Endothelial cell of umbilical vein (primary cell): Measurements from ENCODE around the gene TMEM170B. TPM values are rescaled to one million over a fixed set of nuclear protein-coding genes. Genes with fewer than 3 reads are reported as not detected.
A peak's percentile ranks its signal among the peaks of the same experiment; 100 is the strongest.

ENCODE experiments used
- BruUV-seq: library from RNA; stranded (reverse); fragments of 400-500 nt; replicated peaks from 2 replicates; lab custom pipeline; 2021; lab: Mats Ljungman, UMichigan
- CTCF ChIA-PET: fragments of 300-600, 350-600 bp; sonication (Branson Sonifier 250); formaldehyde crosslinking; loops from one replicate; lab custom pipeline; 2021; ENCODE audit warnings: antibody characterized with exemption, inconsistent platforms; lab: Charles Lee
- POLR2A ChIA-PET: fragments of 300-600, 350-600 bp; sonication (Branson Sonifier 250); formaldehyde crosslinking; loops from one replicate; lab custom pipeline; 2021; ENCODE audit warnings: antibody characterized with exemption, inconsistent platforms; lab: Charles Lee
- DNase-seq: peaks from one replicate; pipeline ENCODE4 v3.0.0-alpha.2; 2011; ENCODE audit warnings: low read depth, low spot score
- FAIRE-seq: peaks from 2 replicates; lab custom pipeline; 2011; peaks lifted over from hg19 to GRCh38; lab: Jason Lieb, UNC
- H2AFZ ChIP-seq: 2 replicates; pipeline ENCODE4 v1.6.0; 2012; ENCODE audit warnings: low read depth, low read length, control low read depth, inconsistent platforms
- H3K27ac ChIP-seq: 2 replicates; pipeline ENCODE4 v1.5.1; 2011; ENCODE audit warnings: low read depth, mild to moderate bottlenecking, control low read depth, low read length, moderate library complexity; ENCODE audit not compliant: insufficient read depth
- H3K27me3 ChIP-seq, 2 experiments: 2 replicates each; pipeline versions ENCODE4 v1.6.0 to v1.6.1; 2011; ENCODE audit warnings: low read length in 2 of 2, mixed read lengths in 1 of 2; ENCODE audit not compliant: control insufficient read depth in 2 of 2, insufficient read depth in 2 of 2
- H3K36me3 ChIP-seq, 2 experiments: 2 replicates in 1 of 2; 3 replicates in 1 of 2; pipeline ENCODE4 v1.5.1; 2011; ENCODE audit warnings: low read length in 2 of 2, mild to moderate bottlenecking in 1 of 2, moderate library complexity in 1 of 2; ENCODE audit not compliant: control insufficient read depth in 2 of 2, insufficient read depth in 2 of 2; ENCODE audit errors: extremely low read depth in 1 of 2
- H3K4me1 ChIP-seq: 3 replicates; pipeline ENCODE4 v1.5.1; 2011; ENCODE audit warnings: mild to moderate bottlenecking, low read length; ENCODE audit not compliant: control insufficient read depth, insufficient read depth; ENCODE audit errors: extremely low read depth
- H3K4me2 ChIP-seq: 2 replicates; pipeline ENCODE4 v1.6.1; 2011; ENCODE audit warnings: low read length, control low read depth, mixed read lengths; ENCODE audit not compliant: insufficient read depth
- H3K4me3 ChIP-seq, 3 experiments: fragments of 200-600 bp in 1 of 3; sonication (generic), shearing (Covaris generic) in 1 of 3; replicated peaks in 1 of 3; 2 replicates each; pipeline ENCODE4 v1.5.1; 2011 to 2016; ENCODE audit warnings: control low read depth in 3 of 3, low read length in 3 of 3, mild to moderate bottlenecking in 2 of 3, inconsistent platforms in 1 of 3, low read depth in 1 of 3, moderate library complexity in 1 of 3; ENCODE audit not compliant: insufficient read depth in 1 of 3
- H3K79me2 ChIP-seq: 2 replicates; pipeline ENCODE4 v1.6.0; 2012; ENCODE audit warnings: low read length, inconsistent platforms; ENCODE audit not compliant: control insufficient read depth, insufficient read depth
- H3K9ac ChIP-seq: replicated peaks from 2 replicates; pipeline ENCODE3; 2011; ENCODE audit warnings: low read length, control low read depth; ENCODE audit not compliant: insufficient read depth; ENCODE audit errors: extremely low read depth
- H3K9me1 ChIP-seq: replicated peaks from 3 replicates; pipeline ENCODE4 v1.6.0; 2011; ENCODE audit warnings: mild to moderate bottlenecking, low read length; ENCODE audit not compliant: control insufficient read depth, insufficient read depth; ENCODE audit errors: extremely low read depth
- H3K9me3 ChIP-seq: replicated peaks from 2 replicates; pipeline ENCODE4 v1.5.1; 2012; ENCODE audit warnings: low read length, inconsistent platforms; ENCODE audit not compliant: control insufficient read depth, insufficient read depth
- H4K20me1 ChIP-seq: replicated peaks from 2 replicates; pipeline ENCODE3; 2011; ENCODE audit warnings: mild to moderate bottlenecking, low read length; ENCODE audit not compliant: control insufficient read depth, insufficient read depth; ENCODE audit errors: extremely low read depth
- EZH2 ChIP-seq: IDR thresholded peaks from 2 replicates; pipeline ENCODE4 v1.6.1; 2012; ENCODE audit warnings: borderline replicate concordance, low read depth, mild to moderate bottlenecking, moderate library complexity, low read length, inconsistent platforms; ENCODE audit not compliant: severe bottlenecking
- FOS ChIP-seq: IDR thresholded peaks from 2 replicates; pipeline ENCODE4 v1.6.1; 2011; ENCODE audit warnings: mild to moderate bottlenecking, low read length, moderate library complexity, borderline replicate concordance; ENCODE audit not compliant: insufficient read depth
- JUN ChIP-seq: IDR thresholded peaks from 2 replicates; pipeline ENCODE4 v1.6.1; 2011; ENCODE audit warnings: borderline replicate concordance, low read depth; ENCODE audit not compliant: insufficient read length, insufficient read depth
- MAX ChIP-seq: IDR thresholded peaks from 2 replicates; pipeline ENCODE4 v1.6.1; 2011; ENCODE audit not compliant: insufficient read depth, insufficient read length
- MYC ChIP-seq: IDR thresholded peaks from one replicate; pipeline ENCODE4 v1.6.1; 2011; ENCODE audit warnings: mild to moderate bottlenecking, low read depth, low read length
- POLR2A ChIP-seq: IDR thresholded peaks from 2 replicates; pipeline ENCODE4 v1.6.1; 2012; ENCODE audit warnings: low read depth, mild to moderate bottlenecking, control low read depth, low read length
- POLR2AphosphoS5 ChIP-seq: IDR thresholded peaks from 2 replicates; pipeline ENCODE4 v1.6.1; 2012; ENCODE audit warnings: low read depth, mild to moderate bottlenecking, control low read depth, low read length, moderate library complexity; ENCODE audit not compliant: insufficient read depth
- dilution Hi-C: fragments of 300-500 bp; cut with MboI; formaldehyde crosslinking; loops from one replicate; pipeline ENCODE4 v1.15.0; 2019; ENCODE audit warnings: low sequenced_read_pairs; ENCODE audit not compliant: extremely low pct_ligation_motif_present
- intact Hi-C: fragments of 100-400 bp; cut with micrococcal nuclease; formaldehyde crosslinking; loops from one replicate; pipeline ENCODE4 v1.10.0; 2022
- polyA plus RNA-seq, 4 experiments: library from polyadenylated mRNA; depleted of rRNA in 3 of 4; stranded (reverse) in 3 of 4; unstranded in 1 of 4; fragments of >200 nt; gene quantifications; 2 replicates each; pipeline versions ENCODE4 v1.2.1 to v1.2.3, GENCODE V29; 2011 to 2012; ENCODE audit warnings: missing spikeins in 1 of 4
- total RNA-seq: library from RNA; stranded (reverse); gene quantifications from 2 replicates; pipeline ENCODE4 v1.2.3, GENCODE V29; 2021

The TMEM170B gene
- total and polyA plus RNA-seq, 2 donors (not counting 3 experiments of a cell fraction or from before 2014, with no cell fraction given), result 1.1 to 4.2 TPM

GRCh38 chr6:11628562-11628961 lies 91.0 kb downstream of the TMEM170B start:
- H3K27me3 ChIP-seq, result no peaks in the 10 kb centered on the region
- no peak for TF ChIP-seq EZH2
- TF ChIP-seq MAX, result no peak
- no peak for TF ChIP-seq JUN
- TF ChIP-seq POLR2AphosphoS5, result no peak
- no peak for TF ChIP-seq POLR2A
- TF ChIP-seq FOS, result no peak
- H3K36me3 ChIP-seq, result no peaks in the 10 kb centered on the region
- H3K4me1 ChIP-seq, result no peaks in the 10 kb centered on the region
- H3K9me1 ChIP-seq, result no peaks in the 10 kb centered on the region
- ChIA-PET POLR2A (no interaction called here), CTCF (no interaction called here)
- H2AFZ ChIP-seq, result no peak overlapping the region
- no peak for DNase-seq
- no peak overlapping the region for H3K4me3 ChIP-seq
- no peak overlapping the region for H3K27ac ChIP-seq
- no peaks in the 10 kb centered on the region for H3K9me3 ChIP-seq
- H3K9ac ChIP-seq, result no peak overlapping the region
- no peaks in the 10 kb centered on the region for H3K79me2 ChIP-seq
- intact Hi-C loops (no loop called here), dilution Hi-C loops (no loop called here)
- BruUV-seq, result no TSS peak
- H4K20me1 ChIP-seq, result no peaks in the 10 kb centered on the region
- H3K4me2 ChIP-seq, result no peak overlapping the region
- no peak for FAIRE-seq

DNA sequence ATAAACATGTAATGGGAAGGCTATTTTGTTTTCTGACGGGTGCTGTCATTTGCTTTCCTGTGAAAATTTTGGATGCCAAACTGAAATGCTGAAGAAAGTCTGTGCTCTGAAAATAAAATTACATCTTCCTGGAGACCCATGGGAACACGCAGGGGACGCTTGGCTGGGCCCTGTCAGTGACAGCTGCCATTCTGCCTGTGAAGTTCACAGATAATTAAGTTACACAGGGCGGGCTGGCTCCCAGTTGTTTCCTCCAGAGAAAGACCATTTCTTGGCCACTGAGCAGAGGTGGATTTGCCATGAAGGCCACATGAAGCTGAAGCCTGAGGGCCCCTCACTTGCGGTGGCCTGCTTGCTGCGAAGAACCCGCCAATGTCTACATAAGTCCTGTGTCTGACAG lies 93.5 kb downstream of the TMEM170B start:
- POLR2A ChIA-PET, result no interaction called here
- Histone ChIP-seq H3K4me3 (no peak overlapping the region), H4K20me1 (no peaks in the 10 kb centered on the region), H3K27ac (no peak overlapping the region), H3K36me3 (no peaks in the 10 kb centered on the region), H3K79me2 (no peaks in the 10 kb centered on the region), H3K27me3 (no peaks in the 10 kb centered on the region), H2AFZ (no peak overlapping the region), H3K4me2 (no peak overlapping the region), H3K9me3 (no peaks in the 10 kb centered on the region), H3K9ac (no peak overlapping the region), H3K4me1 (no peaks in the 10 kb centered on the region), H3K9me1 (no peaks in the 10 kb centered on the region)
- BruUV-seq, result no TSS peak
- intact Hi-C loops (no loop called here), dilution Hi-C loops (no loop called here)
- DNase-seq, result no peak
- CTCF ChIA-PET, result no interaction called here
- peak; percentile 15 for FAIRE-seq
- TF ChIP-seq POLR2AphosphoS5, result no peak
- no peak for TF ChIP-seq FOS
- no peak for TF ChIP-seq MYC
